Activated naive CD4-positive, alpha-beta T cell (primary cell): ENCODE data around the gene RAD51B.

ENCODE experiments used
- DNase-seq, 4 experiments: peaks; one replicate each; lab custom pipeline; 2025; lab: John Stamatoyannopoulos, UW

The RAD51B gene

DNA sequence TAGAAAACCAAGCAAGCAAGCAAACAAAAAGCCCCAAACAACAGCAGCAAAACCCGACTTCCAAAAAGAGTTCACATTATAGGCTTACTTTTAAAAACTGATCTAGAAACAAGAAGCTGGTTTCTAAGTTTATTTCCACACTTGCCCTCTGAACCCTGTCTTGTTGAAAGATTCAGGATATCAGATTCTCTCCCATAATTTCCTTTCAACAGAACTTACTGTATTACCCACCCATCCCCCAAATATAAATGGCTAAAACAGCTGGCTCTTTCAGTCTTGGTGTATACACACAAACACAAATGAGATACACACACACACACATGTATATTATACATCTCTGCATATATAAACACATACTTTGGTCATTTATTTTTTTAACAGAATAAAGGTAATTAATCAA, 512.4 kb downstream of the RAD51B start:
- DNase-seq = no peak

DNA sequence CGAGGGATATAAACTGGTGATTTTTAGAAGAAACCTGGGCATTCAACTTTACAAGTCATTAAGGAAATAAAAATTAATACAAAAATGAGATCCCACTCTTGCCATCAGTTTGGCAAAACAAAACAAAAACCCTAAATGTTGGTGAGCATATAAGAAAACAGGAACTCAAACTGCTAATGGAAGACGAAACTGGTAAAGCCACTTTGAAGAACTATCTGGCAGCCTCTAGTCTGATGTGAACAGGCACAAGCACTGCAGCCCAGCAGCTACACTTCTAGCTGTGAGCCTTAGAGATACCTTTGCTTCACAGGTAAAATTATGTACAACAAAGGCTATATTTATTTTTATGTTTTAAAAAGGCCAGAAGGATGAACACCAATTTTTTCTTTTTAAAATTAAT, 513.7 kb downstream of the RAD51B start:
- DNase-seq = no peak

DNA sequence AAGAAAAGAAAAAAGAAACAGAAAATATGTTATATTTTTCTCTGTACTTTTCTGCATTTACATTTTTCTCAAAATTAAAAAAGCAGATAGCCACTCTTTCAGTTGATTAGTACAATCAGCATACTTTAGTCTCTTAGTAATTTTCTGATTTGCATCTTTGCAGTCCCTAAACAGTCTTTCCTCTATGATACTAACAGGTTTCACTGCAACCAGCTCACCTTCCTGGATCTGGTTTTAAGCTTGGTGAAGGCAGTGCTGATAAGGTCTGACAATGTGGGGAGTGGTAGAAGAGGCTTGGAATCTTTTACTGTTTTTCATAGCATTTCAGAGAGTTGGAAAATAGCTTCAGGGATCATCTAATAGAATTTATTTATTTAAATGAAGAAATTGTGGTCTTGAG, 515.7 kb downstream of the RAD51B start:
- no peak for DNase-seq

- DNase-seq = no peak
Observed at GRCh38 chr14:68336165-68336564, 516.6 kb downstream of the RAD51B start.

GRCh38 chr14:68337279-68337678, 517.7 kb downstream of the RAD51B start:
- DNase-seq = no peak

GRCh38 chr14:68340262-68340661, 520.7 kb downstream of the RAD51B start:
- no peak for DNase-seq

DNA sequence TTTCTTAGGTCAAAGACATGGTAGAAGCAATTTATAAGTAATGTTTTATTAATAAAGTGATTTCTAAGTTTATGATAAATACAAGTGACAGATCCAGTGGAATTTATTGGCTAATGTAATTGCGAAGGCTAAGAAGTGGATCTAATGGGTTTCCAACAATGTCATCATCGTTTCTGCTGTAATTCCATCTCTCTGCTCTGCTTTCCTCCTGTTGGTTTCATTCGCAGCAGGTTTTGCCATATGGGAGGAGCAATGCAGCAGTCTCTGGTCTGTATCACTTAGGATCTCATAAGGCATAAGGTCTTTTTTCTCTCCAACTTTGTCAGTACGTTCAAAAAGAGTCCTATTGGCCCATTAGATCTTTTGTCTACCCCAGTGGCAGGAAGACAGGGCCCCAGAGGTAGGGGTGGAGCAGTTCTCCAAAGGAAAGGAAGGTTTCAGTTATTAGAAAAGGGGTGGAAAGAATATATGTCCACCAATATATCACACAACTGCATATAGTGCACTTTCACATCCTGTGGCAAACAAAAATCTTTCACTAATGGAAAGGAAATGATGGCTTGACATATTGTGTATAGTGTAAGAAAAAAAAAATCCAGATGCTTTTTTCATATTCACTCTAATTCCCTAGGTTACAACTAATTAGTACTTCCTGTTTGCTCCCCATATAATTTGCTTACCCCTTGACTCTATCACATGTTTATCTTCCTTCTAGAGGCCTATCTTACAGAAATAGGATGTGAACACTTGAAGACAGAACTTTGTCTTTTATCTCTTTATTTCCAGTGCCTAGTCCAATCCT, 522.0 kb downstream of the RAD51B start:
- no peak for DNase-seq

DNA sequence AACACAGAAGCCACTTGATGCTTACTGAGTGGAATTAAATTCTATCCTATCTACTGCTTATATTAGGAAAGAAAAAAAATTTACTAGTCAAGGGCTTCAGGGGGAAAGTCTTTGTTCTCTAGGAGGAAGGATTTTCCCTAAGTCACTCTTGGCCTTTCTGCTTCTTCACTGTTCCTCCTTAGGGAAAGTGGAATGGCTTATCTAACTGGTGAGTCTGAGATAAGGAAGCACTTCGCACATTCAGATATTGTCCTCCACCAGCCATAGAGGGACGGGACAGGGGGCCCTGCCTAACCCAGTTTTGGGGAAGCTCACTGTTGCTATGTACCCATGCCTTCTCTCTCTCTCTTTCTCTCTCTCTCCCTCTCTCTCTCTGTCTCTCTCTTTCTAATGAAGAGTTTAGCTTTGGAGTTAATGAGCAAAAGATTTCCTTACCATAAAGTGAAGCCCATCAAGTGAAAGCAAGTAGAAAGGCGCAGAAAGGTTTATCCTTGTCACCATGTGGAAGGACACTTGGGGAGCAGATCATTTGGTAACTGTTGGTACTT, 522.7 kb downstream of the RAD51B start:
- no peak for DNase-seq

DNA sequence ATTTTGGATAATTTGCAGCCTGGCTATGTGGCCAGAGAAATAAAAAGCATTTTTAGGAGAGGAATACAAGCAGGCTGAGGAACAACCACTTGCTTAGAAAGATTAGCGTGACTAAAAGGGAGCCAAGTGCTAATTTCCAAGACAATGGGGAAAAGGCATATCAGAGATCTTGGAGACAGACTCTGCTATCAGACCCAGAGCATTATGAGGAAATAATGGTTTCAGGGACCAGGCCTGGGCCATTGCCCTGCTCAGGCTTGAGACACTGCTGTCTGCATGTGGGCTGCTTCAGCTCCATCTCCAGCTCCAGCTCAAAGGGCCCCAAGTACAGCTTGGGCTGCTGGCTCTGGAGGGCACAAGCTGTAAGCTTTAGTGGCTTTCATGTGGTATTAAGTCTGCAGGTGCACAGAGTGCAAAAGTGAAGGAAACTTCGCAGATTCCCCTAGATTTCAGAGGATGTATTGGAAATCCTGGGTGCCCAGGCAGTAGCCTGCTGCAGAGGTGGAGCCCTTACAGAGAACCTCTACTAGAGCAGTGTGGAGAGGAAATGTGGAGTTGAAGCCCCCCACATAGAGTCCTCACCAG, 524.0 kb downstream of the RAD51B start:
- no peak for DNase-seq

DNA sequence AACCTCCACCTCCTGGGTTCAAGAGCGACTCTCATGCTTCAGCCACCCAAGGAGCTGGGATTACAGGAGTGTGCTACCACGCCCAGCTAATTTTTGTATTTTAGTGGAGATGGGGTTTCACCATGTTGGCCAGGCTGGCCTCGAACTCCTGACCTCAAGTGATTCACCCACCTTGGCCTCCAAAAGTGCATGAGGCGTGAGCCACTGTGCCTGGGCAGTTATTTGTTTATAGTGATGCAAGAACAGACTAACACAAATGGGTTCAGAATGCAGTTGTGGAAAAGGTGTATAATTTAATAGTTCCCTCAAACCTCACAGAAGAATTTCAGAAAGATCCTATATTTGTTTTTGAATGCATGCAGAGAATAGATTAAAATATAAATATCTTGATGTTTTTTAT, 526.2 kb downstream of the RAD51B start:
- no peak for DNase-seq

- no peak for DNase-seq
Observed at GRCh38 chr14:68346556-68347343, 527.2 kb downstream of the RAD51B start.

DNA sequence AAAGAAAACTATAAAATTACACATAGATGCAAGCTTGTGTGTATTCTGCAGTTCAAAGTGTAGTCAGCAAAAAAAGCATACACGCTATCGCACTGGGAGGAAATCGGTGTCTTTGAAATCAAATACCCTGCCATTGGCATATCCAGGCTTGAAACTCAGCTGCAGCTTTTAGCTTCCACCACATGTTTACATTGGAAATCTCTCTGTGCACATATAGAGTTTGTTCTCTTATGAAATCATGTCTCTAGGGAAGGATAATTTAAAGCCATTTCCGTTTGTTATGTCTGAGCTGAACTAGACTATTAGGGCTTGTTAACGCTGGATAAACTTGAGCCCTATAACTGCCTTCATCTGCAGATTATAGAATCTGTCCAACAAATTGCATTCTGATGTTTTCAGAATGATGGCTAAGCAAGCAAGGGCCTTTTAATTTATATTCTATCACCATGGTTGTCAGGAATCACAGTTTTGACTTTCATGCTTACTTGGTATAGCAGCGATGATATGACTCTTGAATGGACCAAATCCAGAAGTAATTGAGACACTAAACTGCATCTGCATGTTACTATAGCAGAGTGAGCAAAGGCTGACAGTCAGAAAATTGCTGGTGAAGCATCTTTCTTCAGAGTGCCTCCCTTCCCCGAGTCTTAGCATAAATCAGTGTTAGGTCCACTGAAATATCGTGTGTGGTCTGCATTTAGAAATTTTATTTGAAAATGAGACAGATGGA, 530.5 kb downstream of the RAD51B start:
- DNase-seq = no peak

DNA sequence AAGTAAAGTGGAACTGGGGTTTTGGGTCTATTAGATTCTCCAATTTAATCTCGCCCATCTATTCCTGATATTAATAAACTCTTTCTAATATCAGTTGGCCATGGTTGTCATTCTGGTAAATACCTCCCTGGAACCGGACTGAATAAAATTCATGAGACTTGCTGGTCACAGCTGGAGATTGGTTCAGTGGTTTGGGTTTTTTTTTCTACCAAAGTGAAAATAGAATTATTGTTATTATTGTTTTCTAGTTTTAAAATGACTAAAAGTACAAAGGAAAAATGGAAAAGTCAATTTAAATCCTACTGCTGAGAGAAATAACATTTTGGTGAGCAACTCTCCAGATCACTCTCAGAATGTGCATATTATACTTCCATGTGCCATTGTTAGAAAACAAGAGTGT, 535.8 kb downstream of the RAD51B start:
- DNase-seq = no peak

GRCh38 chr14:68357777-68358176, 538.2 kb downstream of the RAD51B start:
- no peak for DNase-seq

DNA sequence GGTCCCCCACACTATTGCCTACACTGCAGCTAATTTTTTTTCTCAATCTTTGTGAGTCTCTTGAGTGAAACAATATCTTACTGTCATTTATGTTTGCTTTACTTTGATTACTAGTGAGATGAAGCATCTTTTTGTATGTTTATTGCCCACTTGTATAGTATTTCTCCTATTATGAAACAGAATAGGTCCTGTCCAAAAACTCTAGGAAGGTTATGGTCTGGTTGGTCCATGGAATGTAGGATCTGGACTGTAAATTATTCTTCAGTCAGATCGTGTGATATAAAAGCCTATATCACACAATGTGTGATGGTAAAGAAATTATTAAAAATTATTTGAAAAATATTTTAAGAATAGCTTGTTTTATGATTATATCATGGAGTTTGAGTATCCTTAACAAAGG, 538.9 kb downstream of the RAD51B start:
- no peak for DNase-seq

GRCh38 chr14:68359022-68359836, 539.6 kb downstream of the RAD51B start:
- DNase-seq = no peak

GRCh38 chr14:68359837-68360552, 540.4 kb downstream of the RAD51B start:
- no peak for DNase-seq

DNA sequence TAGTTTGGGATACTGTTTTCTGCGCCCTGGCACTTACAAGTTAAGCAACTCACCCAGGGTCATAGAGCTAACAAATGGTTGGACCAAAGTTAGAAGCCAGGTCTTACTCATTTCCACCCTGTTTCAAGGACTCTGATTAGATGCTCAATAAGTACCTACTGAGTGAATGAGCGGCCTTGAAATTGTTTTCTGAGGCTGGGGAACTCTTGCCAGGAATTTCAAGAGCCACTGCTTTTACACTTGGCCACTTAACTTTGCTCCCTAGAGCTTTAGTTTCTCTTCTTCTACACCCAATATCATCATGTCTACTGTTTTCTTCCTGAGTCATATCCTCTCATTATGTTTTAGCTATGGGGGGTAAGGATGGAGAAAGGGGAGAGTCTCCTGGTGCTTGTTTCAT, 541.7 kb downstream of the RAD51B start:
- DNase-seq = no peak

GRCh38 chr14:68362846-68363245, 543.3 kb downstream of the RAD51B start:
- no peak for DNase-seq

DNA sequence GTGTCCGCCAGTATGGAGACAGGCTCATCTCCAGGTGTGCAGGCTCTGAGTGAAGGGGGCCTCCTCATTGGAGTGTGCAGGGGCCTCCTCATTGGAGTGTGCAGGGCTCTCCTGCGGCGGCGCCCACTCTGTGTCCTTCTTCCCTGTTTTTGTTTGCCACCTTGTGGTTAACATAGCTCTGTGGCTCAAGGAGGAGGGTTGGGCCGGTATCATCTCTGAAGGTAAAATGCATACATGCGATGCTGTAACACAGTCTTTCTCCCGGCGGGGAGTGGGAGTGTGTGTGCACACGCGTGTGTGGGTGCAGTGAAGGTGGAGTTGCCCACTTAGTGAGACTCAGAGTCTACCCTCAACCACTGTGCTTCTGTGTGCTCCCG, 543.9 kb downstream of the RAD51B start:
- no peak for DNase-seq
